HG03280 (cell line): ENCODE results near the gene CMSS1.

Experiments used
- ATAC-seq: cut with Tn5 transposase; IDR thresholded peaks from one replicate; pipeline ENCODE4 v1.9.1; 2021; ENCODE audit warnings: mild to moderate bottlenecking, moderate library complexity; ENCODE audit not compliant: unreplicated experiment

Gene CMSS1

GRCh38 chr3:100158918-100159330 is 341.3 kb downstream of the CMSS1 start:
- no peak for ATAC-seq

DNA sequence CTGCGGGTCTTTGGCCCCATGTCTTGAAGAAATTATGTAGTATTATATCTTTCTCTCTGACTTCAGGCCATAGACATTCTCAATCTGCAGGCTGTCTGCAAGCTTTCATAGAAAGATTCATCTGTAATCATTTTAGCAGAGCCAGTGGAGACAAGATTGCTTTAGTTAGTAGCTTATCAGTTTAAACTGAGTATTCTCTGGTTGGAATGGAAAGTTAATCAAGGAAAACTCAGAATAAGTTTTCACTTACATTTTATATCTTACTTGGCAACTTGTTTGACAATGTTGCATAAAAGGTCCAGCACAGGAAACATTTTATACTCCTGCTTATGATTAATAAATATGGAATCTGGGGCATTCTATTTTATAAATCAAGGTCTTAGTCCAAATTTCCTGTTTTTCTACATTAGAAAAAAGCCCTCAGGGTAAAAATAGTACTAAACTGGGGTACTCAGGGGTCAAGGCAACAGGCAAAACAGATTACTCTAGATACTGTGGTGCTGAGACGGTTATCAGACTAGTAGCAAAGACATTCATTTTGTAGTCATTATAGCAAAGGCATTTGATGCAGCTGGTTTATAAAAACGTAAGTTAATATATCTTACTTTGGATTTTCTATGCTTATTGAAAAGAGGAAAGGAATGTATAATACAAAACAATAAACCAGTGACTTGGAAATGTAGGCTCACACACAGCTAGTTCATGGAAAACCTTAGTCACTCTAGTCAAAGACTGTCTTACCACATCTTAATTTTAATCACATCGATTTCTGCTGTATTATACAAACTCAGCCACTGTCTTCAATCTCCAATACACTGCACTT is 341.9 kb downstream of the CMSS1 start:
- no peak for ATAC-seq

GRCh38 chr3:100160521-100160920 is 342.9 kb downstream of the CMSS1 start:
- no peak for ATAC-seq

- ATAC-seq, result no peak
These were observed 346.1 kb downstream of the CMSS1 start for GRCh38 chr3:100163787-100164186.

- no peak for ATAC-seq
These were observed 347.1 kb downstream of the CMSS1 start for GRCh38 chr3:100164743-100165142.

DNA sequence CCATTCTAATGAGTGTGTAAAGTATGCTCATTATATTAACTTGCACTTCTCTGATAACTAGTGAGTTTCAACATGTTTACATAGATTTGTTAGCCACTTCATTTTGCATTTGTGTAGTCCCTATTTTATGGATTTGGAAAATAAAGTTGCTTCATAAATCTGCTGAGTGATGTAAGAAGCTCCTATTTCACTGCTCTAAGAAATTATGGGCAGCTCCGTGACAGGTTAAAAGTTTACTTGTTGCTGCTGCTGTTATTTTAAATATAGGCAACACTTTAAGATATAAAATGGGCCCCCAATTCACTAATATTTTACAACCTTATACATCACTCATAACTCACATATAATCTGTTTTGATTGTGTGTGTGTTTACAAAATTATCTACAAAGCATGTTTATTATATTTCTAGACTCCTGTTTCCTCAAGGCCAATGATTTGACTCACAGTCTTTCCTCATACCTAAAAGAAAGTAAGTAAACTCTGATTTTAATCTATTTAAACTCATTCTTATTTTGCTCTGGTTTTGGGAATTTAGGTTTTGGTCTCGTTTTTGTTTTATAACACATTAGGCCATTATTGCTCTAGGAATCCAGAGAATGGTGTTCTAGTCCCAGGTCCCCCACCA is 348.4 kb downstream of the CMSS1 start:
- no peak for ATAC-seq

DNA sequence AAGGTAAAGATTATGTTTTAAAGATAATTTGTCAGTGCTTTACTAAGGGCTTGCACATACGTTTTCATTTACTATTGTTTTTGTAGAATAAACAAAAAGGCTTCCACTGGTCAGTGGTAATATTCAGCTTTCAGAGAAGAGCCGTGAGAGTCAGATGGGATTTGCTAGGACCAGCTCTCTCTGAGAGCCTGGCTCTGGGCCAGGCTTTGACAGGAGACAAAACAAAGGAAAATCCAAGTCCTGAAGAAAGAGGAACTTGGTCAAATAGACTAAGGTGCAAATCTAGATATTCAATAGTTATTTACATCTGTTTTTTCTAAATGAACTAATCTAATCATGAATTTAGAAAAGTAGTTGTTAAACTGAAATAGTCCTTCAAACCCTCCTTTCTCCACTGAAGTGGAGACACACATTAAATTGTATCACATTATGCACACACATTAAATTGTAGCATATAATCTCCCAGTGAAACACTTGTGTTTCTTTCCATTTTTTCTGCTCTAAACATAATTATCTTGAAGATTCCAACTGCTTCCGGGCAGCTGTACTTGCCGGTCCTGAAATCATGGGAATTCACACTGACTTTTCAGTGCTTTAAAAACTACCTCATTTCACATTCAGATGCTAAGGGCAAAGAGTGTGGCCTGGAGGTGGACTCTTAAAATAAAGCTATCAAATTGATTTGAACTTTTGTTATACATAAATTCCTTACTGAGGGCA is 351.7 kb downstream of the CMSS1 start:
- no peak for ATAC-seq

GRCh38 chr3:100170486-100170885 is 352.8 kb downstream of the CMSS1 start:
- no peak for ATAC-seq

- no peak for ATAC-seq
These were observed 353.7 kb downstream of the CMSS1 start for GRCh38 chr3:100171211-100171914.

DNA sequence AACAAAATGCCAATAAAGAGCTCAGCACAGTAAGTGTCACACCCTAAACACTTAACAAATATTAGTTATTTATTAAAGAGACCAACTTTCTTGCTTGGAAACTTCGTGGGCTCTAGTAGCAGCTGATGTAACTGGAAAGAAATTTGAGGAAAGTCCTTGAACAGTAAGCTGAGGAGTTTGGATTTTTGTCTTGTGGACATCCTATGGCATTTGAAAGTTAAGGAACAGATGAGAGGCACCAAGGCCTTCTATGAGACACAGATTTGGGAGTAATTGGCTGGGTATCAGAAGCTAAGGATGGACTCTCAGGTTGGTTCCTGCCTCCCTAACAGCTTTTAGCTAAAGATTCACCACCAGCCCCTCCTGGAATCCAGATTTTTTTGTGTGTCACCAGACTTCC is 356.3 kb downstream of the CMSS1 start:
- no peak for ATAC-seq

DNA sequence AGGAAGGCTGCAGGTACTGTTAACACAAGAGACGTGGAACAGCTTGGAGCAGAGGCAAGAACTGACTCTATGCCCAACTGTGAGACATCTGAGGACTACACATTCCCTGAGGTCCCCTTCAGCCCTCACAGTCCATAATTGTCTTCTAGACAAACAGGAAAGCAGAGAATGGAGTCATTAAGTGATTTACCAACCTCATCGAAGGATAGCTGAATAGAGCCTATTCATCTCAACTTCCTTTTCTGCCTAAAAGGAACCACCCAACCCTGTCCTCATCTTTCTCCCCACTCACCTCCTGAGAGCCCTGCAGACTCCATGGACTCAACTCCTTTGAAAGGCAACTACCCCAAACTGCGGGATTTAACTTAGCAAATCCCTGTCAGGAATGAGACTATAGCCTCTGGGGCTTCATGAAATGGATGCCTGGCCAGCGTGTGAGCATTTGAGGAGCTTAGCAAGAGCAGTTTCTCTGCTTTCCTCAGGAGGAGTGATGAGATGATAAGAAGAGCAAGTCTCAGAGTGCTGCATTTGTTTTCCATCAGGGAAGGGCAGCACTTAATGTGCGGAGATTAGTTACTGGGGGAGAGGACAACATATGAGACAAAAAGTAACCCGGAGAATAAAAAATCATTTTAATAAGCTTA is 358.1 kb downstream of the CMSS1 start:
- no peak for ATAC-seq

GRCh38 chr3:100179692-100180349 is 362.2 kb downstream of the CMSS1 start:
- no peak for ATAC-seq

- ATAC-seq, result no peak
These were observed 366.0 kb downstream of the CMSS1 start for GRCh38 chr3:100183608-100184125.

DNA sequence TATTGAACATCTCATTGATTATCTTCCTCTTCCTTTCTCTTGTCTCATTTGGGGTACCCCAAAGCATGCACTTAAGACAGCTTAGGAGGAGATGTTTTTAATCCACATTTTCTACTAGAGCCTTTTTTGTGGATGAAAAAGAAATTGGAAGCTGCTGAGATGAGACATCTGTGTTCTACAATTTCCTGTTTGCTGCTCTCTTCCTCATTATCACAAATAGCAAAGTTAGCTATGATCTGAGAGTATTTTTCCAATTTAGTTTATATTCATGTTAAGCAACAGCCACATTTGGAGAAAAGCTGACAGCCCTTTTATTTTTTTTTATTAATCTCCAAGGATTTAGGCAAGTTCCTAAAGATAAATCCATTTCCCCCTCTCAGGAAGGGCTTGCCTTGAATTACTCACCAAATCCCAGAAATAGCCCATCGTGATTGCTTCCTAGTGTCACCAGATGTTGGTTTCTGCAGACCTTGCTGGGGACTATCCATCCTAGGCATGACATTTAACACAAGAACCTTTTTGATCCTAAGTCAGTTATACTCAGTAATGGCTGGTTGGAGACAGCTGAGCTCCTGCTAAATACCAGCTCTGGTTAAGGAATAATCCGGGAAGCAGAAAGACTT is 367.4 kb downstream of the CMSS1 start:
- ATAC-seq, result no peak

DNA sequence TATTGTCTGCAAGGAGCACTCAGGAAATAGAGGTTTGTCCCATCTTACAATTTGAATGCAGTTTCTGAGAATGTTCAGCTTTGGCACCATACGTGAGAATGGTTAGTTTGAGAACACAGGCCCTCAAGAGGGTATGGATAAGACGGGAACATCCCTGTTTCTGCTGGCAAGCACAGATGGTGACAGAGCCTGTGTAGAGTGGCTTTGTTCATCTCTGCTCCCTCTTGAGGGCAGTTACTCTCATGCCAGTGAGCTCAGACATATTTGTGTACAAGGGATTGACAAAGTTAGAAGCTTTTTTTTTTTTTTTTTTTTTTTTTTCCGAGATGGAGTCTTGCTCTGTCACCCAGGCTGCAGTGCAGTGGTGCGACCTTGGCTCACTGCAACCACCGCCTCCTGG is 368.2 kb downstream of the CMSS1 start:
- ATAC-seq, result no peak

DNA sequence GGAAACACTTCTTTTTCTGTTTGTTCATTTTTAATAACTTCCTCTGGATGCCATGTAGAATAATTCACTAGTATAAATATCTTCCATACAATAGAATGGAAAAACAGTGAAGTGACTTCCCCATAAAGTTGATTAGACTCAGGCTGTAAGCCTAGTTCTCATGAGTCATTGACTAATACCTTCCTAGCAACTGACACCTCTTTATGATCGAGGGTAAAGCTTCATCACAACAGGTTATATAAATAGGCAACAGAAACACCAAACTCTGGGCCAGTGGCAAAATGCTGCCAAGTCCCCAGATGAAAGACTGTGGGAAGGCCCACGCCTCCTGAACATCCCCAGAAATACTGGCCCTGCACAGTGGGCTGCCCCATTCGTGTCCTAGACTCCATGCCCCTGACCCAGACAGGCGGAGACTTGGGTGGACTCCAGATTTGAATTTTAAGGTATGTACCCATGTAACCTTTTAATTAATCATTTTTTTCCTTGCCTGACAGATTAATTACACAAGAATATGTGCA is 371.8 kb downstream of the CMSS1 start:
- ATAC-seq, result no peak

- no peak for ATAC-seq
These were observed 377.7 kb downstream of the CMSS1 start for GRCh38 chr3:100195375-100195774.

DNA sequence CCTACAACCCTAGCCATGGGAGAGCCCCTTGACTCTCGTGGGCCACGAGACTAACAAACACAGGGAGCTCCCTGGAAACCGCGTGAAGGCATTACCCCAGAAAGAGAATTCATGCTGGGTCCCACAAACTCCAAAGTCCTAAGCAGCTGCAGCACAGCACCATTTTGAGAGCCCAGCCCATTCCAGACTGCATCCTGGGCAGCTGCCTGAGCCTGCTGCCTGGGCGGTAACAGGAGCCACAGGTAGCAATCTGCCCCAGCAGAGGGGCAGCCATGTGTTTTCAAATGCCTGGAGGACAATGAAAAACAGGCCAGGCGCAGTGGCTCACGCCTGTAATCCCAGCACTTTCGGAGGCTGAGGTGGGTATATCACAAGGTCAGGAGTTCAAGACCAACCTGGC is 380.2 kb downstream of the CMSS1 start:
- no peak for ATAC-seq

DNA sequence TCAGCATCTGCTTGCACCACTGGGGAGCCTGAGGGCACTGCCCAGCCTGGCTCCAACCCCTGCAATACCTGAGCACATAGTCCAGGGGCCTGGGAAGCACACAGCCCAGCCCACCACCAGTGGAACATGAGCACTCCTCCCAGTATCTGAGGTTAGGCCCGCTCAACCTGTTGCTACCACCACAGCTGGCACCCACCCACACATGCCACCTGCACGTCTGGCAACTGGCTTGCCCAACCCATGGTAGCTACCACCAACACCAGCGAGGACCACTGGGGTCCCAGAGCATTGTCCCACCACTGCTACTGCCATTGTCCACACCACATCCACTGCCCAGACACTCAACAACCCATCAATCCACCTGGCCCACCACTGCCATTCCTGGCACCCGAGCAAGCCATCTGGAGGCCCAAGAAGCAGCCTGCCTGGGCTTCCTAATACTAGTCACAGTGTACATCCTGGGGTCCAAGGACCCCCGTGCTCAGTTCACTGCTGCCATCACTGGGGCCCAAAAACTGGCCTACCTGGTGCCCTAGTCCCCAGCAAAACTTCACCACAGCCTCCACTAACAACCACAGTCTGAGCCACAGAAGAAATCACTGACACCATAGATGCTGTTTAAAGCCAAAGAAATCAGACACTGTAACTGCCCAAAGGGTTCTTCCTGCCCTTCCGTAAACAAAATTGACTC is 381.1 kb downstream of the CMSS1 start:
- ATAC-seq, result no peak
